A549 (cell line): ENCODE results near the gene RRM1. TPM values are rescaled to one million over a fixed set of nuclear protein-coding genes. Genes with fewer than 3 reads are reported as not detected.
A peak's percentile ranks its signal among the peaks of the same experiment; 100 is the strongest.
"Not testable (repeated sequence)": the region's sequence is repeated elsewhere in the genome, so short reads cannot be mapped to it uniquely, and the experiment has no call there.

Experiments used
- ATAC-seq, 2 experiments: fragments of 200-7000 bp in 1 of 2; fragments of >200 bp in 1 of 2; cut with Nextera tagmentation in 1 of 2; cut with Tn5 transposase in 1 of 2; 3 replicates each; pipeline versions ENCODE4 v1.8.0 to v1.9.1; 2018 to 2020; ENCODE audit warnings: mild to moderate bottlenecking in 1 of 2, moderate library complexity in 1 of 2
- CTCF ChIA-PET: fragments of 300-600 bp; sonication (Branson Sonifier 250); formaldehyde crosslinking; extraction: SDS; loops from one replicate; lab custom pipeline; 2021; ENCODE audit warnings: antibody characterized with exemption, inconsistent platforms; lab: Yijun Ruan, JAX
- POLR2A ChIA-PET: fragments of 350-600 bp; formaldehyde crosslinking; extraction: SDS; loops from one replicate; lab custom pipeline; 2021; ENCODE audit warnings: antibody characterized with exemption, inconsistent platforms; lab: Yijun Ruan, JAX
- DNase-seq, 2 experiments: peaks; one replicate each; pipeline versions ENCODE4 v3.0.0 to v3.0.0-alpha.2; 2011 to 2016; ENCODE audit warnings: low read depth in 1 of 2, low spot score in 1 of 2
- FAIRE-seq: peaks from 2 replicates; lab custom pipeline; 2011; peaks lifted over from hg19 to GRCh38; lab: Jason Lieb, UNC
- H3K27ac ChIP-seq, 2 experiments: fragments of >200 bp; sonication (Bioruptor Twin); formaldehyde crosslinking; 3 replicates each; pipeline ENCODE4 v1.5.1; 2016 to 2017
- H3K4me1 ChIP-seq: fragments of >200 bp; sonication (Bioruptor Twin); formaldehyde crosslinking; 3 replicates; pipeline ENCODE4 v1.6.1; 2016
- H3K4me2 ChIP-seq: fragments of >200 bp; sonication (Bioruptor Twin); formaldehyde crosslinking; 3 replicates; pipeline ENCODE4 v1.6.1; 2016
- H3K4me3 ChIP-seq: fragments of >200 bp; sonication (Bioruptor Twin); formaldehyde crosslinking; 3 replicates; pipeline ENCODE4 v1.5.1; 2016
- H3K9me3 ChIP-seq: fragments of >200 bp; sonication (Bioruptor Twin); formaldehyde crosslinking; 3 replicates; pipeline ENCODE4 v1.6.1; 2016
- CBX2 ChIP-seq: fragments of 200-600 bp; sonication (generic); IDR thresholded peaks from 2 replicates; pipeline ENCODE4 v1.6.1; 2016; ENCODE audit warnings: low read depth, mild to moderate bottlenecking, borderline replicate concordance
- EHF ChIP-seq: fragments of 250-450 bp; sonication (Bioruptor Pico); IDR thresholded peaks from 2 replicates; pipeline ENCODE4 v1.5.0; 2020; ENCODE audit warnings: mild to moderate bottlenecking
- EP300 ChIP-seq, 2 experiments: fragments of >200 bp; sonication (Bioruptor Twin); formaldehyde crosslinking; IDR thresholded peaks; 2 replicates in 1 of 2; 3 replicates in 1 of 2; pipeline ENCODE4 v1.6.1; 2016 to 2017
- FOSL2 ChIP-seq, 2 experiments: fragments of 450-650 bp in 1 of 2; fragments of >200 bp in 1 of 2; sonication (Bioruptor Twin) in 1 of 2; formaldehyde crosslinking; IDR thresholded peaks; 2 replicates each; pipeline versions ENCODE4 v1.5.0 to v1.6.1; 2016 to 2020; ENCODE audit warnings: mild to moderate bottlenecking in 1 of 2, moderate library complexity in 1 of 2
- GATA3 ChIP-seq: IDR thresholded peaks from 2 replicates; pipeline ENCODE4 v1.6.1; 2012; ENCODE audit warnings: borderline replicate concordance
- HOXB5 ChIP-seq: fragments of 250-450 bp; sonication (Bioruptor Pico); IDR thresholded peaks from 2 replicates; pipeline ENCODE4 v1.5.0; 2020; ENCODE audit warnings: mild to moderate bottlenecking, moderate library complexity
- JUN ChIP-seq, 2 experiments: fragments of >200 bp; sonication (Bioruptor Twin); formaldehyde crosslinking; IDR thresholded peaks; 2 replicates in 1 of 2; 3 replicates in 1 of 2; pipeline ENCODE4 v1.6.1; 2016 to 2017
- JUNB ChIP-seq: fragments of >200 bp; sonication (Bioruptor Twin); formaldehyde crosslinking; IDR thresholded peaks from 2 replicates; pipeline ENCODE4 v1.6.1; 2016
- KDM1A ChIP-seq: fragments of 200-600 bp; sonication (generic); IDR thresholded peaks from 2 replicates; pipeline ENCODE4 v1.6.1; 2016; ENCODE audit warnings: low read depth, mild to moderate bottlenecking
- KDM5A ChIP-seq: fragments of 200-600 bp; sonication (generic); IDR thresholded peaks from 2 replicates; pipeline ENCODE4 v1.6.1; 2016; ENCODE audit warnings: antibody characterized with exemption, mild to moderate bottlenecking
- PHF8 ChIP-seq: fragments of 200-600 bp; sonication (generic); IDR thresholded peaks from 2 replicates; pipeline ENCODE4 v1.6.1; 2016; ENCODE audit warnings: low read depth, mild to moderate bottlenecking, antibody characterized with exemption, moderate library complexity, borderline replicate concordance
- POLR2A ChIP-seq: IDR thresholded peaks from 2 replicates; pipeline ENCODE4 v1.6.1; 2012; ENCODE audit warnings: mild to moderate bottlenecking, low read length
- POLR2AphosphoS2 ChIP-seq: conservative IDR thresholded peaks from 2 replicates; pipeline ENCODE4 v1.6.1; 2012; ENCODE audit warnings: low read length, improper control_type of control experiment, inconsistent platforms
- ZSCAN20 ChIP-seq: fragments of 250-450 bp; sonication (Bioruptor Pico); IDR thresholded peaks from 2 replicates; pipeline ENCODE4 v1.8.0; 2022; ENCODE audit warnings: mild to moderate bottlenecking, moderate library complexity
- WGBS: methylation state at CpG from one replicate; pipeline ENCODE4 v1.1.6; 2017; ENCODE audit errors: missing lambda C conversion rate; 5-methylcytosine and 5-hydroxymethylcytosine counted together
- polyA plus RNA-seq, 4 experiments: library from polyadenylated mRNA; depleted of rRNA in 3 of 4; stranded (reverse); fragments of >200 nt; fragmentation: RNase III in 1 of 4; extraction: RNeasy Plus Mini Kit Qiagen cat#74134 plus additional on column Dnase treatment in 1 of 4; gene quantifications; 2 replicates in 3 of 4; 3 replicates in 1 of 4; pipeline ENCODE4 v1.2.3, GENCODE V29; 2011 to 2017
- TF ChIP-seq, protein P1 (sequence below): fragments of 450-650 bp; IDR thresholded peaks from 2 replicates; pipeline ENCODE4 v1.6.1; 2014; ENCODE audit warnings: antibody characterized with exemption
- TF ChIP-seq, protein P2 (sequence below): fragments of 150-350 bp; IDR thresholded peaks from 2 replicates; pipeline ENCODE4 v1.6.1; 2014; ENCODE audit warnings: low read depth, mild to moderate bottlenecking, low read length
- TF ChIP-seq, protein P3 (sequence below): IDR thresholded peaks from 2 replicates; pipeline ENCODE4 v1.6.1; 2012
- TF ChIP-seq, protein P4 (sequence below): fragments of 250-450 bp; sonication (Bioruptor Pico); IDR thresholded peaks from 2 replicates; pipeline ENCODE4 v1.5.0; 2020; ENCODE audit warnings: low read depth, mild to moderate bottlenecking, moderate library complexity
- TF ChIP-seq, protein P5 (sequence below): fragments of 200-600 bp; sonication (generic); IDR thresholded peaks from 2 replicates; pipeline ENCODE4 v1.6.1; 2016; ENCODE audit warnings: antibody characterized with exemption, mild to moderate bottlenecking, moderate library complexity

RRM1 gene
- polyA plus RNA-seq, 2 of the 4 experiments (the other 2 are of a cell fraction) = 91.4 to 120 TPM

DNA sequence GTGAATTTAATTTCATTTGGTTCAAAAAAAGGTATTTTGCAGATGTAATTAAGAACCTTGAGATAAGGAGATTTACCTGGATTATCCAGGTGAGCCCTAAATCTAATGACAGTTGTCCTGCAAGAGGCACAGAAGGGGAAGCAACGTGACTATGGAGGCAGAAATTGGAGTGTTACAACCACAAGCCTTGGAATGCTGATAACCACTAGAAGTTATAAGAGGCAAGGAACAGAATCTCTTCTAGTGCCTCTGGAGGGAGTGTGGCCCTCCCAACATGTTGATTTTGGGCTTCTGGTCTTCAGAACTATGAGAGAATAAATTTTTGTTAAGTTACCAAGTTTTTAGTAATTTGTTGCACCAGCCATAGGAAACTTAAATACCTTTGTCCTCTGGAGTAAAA is 32.8 kb downstream of the RRM1 start:
- TF ChIP-seq EHF (no peak), POLR2AphosphoS2 (no peak), PHF8 (no peak), CBX2 (no peak), KDM1A (no peak), JUN (IDR thresholded peaks at IDR 0.05) (no peak), KDM5A (no peak)
- TF ChIP-seq, protein P1, sequence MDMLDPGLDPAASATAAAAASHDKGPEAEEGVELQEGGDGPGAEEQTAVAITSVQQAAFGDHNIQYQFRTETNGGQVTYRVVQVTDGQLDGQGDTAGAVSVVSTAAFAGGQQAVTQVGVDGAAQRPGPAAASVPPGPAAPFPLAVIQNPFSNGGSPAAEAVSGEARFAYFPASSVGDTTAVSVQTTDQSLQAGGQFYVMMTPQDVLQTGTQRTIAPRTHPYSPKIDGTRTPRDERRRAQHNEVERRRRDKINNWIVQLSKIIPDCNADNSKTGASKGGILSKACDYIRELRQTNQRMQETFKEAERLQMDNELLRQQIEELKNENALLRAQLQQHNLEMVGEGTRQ = no peak
- TF ChIP-seq, protein P2, sequence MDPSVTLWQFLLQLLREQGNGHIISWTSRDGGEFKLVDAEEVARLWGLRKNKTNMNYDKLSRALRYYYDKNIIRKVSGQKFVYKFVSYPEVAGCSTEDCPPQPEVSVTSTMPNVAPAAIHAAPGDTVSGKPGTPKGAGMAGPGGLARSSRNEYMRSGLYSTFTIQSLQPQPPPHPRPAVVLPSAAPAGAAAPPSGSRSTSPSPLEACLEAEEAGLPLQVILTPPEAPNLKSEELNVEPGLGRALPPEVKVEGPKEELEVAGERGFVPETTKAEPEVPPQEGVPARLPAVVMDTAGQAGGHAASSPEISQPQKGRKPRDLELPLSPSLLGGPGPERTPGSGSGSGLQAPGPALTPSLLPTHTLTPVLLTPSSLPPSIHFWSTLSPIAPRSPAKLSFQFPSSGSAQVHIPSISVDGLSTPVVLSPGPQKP = no peak
- TF ChIP-seq, protein P3, sequence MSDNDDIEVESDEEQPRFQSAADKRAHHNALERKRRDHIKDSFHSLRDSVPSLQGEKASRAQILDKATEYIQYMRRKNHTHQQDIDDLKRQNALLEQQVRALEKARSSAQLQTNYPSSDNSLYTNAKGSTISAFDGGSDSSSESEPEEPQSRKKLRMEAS = no peak
- TF ChIP-seq, protein P4, sequence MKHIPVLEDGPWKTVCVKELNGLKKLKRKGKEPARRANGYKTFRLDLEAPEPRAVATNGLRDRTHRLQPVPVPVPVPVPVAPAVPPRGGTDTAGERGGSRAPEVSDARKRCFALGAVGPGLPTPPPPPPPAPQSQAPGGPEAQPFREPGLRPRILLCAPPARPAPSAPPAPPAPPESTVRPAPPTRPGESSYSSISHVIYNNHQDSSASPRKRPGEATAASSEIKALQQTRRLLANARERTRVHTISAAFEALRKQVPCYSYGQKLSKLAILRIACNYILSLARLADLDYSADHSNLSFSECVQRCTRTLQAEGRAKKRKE (CRISPR knock-in tag) = no peak
- no peak for ATAC-seq
- DNase-seq = no peak
- 93% methylated on average over 1 of the region's 1 CpG for WGBS
- POLR2A ChIA-PET = no interaction called here
- Histone ChIP-seq H3K4me1 (no peaks in the 10 kb centered on the region), H3K4me2 (no peak overlapping the region), H3K4me3 (no peak overlapping the region), H3K9me3 (no peaks in the 10 kb centered on the region), H3K27ac (no peak overlapping the region)
- CTCF ChIA-PET = no interaction called here
- FAIRE-seq = no peak

DNA sequence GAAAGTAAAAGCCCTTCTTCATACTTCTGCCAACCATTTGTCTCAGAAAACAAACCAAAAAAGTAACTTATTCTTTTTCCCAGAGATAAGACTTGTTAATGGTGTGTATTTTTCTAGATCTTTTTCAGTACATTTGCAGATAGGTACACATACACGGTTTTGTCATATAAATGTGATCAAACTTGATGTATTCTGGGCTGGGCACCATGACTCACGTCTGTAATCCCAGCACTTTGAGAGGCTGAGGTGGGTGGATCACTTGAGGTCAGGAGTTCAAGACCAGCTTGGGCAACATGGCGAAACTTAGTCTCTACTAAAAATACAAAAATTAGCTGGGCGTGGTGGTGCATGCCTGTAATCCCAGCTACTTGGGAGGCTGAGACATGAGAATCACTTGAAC is 35.6 kb downstream of the RRM1 start:
- H3K4me1 ChIP-seq = peaks cover 14% of the 10 kb centered on the region
- peak in 1 of 2 experiments; percentile 13 for DNase-seq
- H3K4me2 ChIP-seq, FAIRE-seq, H3K9me3 ChIP-seq, H3K4me3 ChIP-seq, H3K27ac ChIP-seq, POLR2A ChIA-PET, ATAC-seq: not testable (repeated sequence)
- CTCF ChIA-PET = interaction anchor here (1.2 kb wide), 1 partner anchor 57 kb away, joined by 3 read pairs; no protein-coding TSS in a partner anchor
- 69% methylated on average over 4 of the region's 4 CpGs for WGBS

DNA sequence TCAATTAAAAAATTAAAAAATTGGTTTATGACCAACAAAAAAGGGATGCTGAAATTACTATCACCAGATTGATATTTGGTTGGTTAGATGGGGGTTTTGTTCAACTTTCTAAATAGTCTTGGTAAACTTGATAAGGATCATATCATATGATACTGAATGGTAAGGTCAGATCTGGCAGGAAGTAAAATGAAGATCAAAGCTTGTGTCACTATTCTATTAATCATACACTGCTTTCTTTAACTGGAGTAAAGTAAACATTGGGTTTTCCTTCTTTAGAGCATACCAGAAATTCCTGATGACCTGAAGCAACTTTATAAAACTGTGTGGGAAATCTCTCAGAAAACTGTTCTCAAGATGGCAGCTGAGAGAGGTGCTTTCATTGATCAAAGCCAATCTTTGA is 40.2 kb downstream of the RRM1 start:
- Histone ChIP-seq H3K27ac (peak overlapping the region; percentile 51 to 79; a peak in 5 of 6 replicates), H3K4me2 (peak overlapping the region; percentile 54), H3K4me3 (no peak overlapping the region), H3K4me1 (peaks cover 27% of the 10 kb centered on the region), H3K9me3 (peaks cover 4% of the 10 kb centered on the region)
- FAIRE-seq (peak; percentile 89), DNase-seq (peak; percentile 43 to 65), ATAC-seq (peak; percentile 89)
- ChIA-PET POLR2A (no interaction called here), CTCF (interaction anchor here (1.4 to 2.2 kb wide), 3 partner anchors 10 to 280 kb away, joined by 4 to 9 read pairs (median 6); partner anchors contain the start of gene STIM1)
- TF ChIP-seq POLR2A (no peak), FOSL2 (IDR thresholded peaks at IDR 0.05) (0 out of 2 replicates have a peak, but pooled peaks have one; percentile 10), FOSL2 (CRISPR knock-in tag; IDR thresholded peaks at IDR 0.05) (peak; percentile 46), EP300 (IDR thresholded peaks at IDR 0.05) (peak in 1 of 2 experiments; percentile 18; a peak in 1 of 5 replicates), HOXB5 (CRISPR knock-in tag) (peak; percentile 66), PHF8 (no peak), EHF (no peak), GATA3 (peak; percentile 29; the same call in 1 of the 2 replicates), JUN (IDR thresholded peaks at IDR 0.05) (no peak), JUNB (peak; percentile 53), ZSCAN20 (CRISPR knock-in tag) (peak; percentile 29; the same call in 1 of the 2 replicates)
- TF ChIP-seq, protein P2 = no peak
- TF ChIP-seq, protein P5, sequence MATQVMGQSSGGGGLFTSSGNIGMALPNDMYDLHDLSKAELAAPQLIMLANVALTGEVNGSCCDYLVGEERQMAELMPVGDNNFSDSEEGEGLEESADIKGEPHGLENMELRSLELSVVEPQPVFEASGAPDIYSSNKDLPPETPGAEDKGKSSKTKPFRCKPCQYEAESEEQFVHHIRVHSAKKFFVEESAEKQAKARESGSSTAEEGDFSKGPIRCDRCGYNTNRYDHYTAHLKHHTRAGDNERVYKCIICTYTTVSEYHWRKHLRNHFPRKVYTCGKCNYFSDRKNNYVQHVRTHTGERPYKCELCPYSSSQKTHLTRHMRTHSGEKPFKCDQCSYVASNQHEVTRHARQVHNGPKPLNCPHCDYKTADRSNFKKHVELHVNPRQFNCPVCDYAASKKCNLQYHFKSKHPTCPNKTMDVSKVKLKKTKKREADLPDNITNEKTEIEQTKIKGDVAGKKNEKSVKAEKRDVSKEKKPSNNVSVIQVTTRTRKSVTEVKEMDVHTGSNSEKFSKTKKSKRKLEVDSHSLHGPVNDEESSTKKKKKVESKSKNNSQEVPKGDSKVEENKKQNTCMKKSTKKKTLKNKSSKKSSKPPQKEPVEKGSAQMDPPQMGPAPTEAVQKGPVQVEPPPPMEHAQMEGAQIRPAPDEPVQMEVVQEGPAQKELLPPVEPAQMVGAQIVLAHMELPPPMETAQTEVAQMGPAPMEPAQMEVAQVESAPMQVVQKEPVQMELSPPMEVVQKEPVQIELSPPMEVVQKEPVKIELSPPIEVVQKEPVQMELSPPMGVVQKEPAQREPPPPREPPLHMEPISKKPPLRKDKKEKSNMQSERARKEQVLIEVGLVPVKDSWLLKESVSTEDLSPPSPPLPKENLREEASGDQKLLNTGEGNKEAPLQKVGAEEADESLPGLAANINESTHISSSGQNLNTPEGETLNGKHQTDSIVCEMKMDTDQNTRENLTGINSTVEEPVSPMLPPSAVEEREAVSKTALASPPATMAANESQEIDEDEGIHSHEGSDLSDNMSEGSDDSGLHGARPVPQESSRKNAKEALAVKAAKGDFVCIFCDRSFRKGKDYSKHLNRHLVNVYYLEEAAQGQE = no peak
